Memory B cell (primary cell): Measurements from ENCODE around the gene NIN.

Source experiments
- ATAC-seq: fragments of 150-1000 bp; cut with Tn5 transposase; 2 replicates; pipeline ENCODE4 v1.10.0; 2021; ENCODE audit warnings: low read depth, mild to moderate bottlenecking, moderate library complexity
- DNase-seq, 2 donors: peaks; one replicate each; pipeline ENCODE4 v3.0.0; 2022; ENCODE audit warnings: low spot score in 2 of 2
- H3K27ac Mint-ChIP-seq: one replicate; pipeline ENCODE4 v1.8.0; 2022; ENCODE audit warnings: mild to moderate bottlenecking, moderate library complexity, mixed read lengths
- H3K27me3 Mint-ChIP-seq: one replicate; pipeline ENCODE4 v1.8.0; 2022; ENCODE audit warnings: mixed read lengths
- H3K36me3 Mint-ChIP-seq: one replicate; pipeline ENCODE4 v1.8.0; 2022; ENCODE audit warnings: mild to moderate bottlenecking, mixed read lengths
- H3K4me1 Mint-ChIP-seq: one replicate; pipeline ENCODE4 v1.8.0; 2022; ENCODE audit warnings: mixed read lengths
- H3K4me3 Mint-ChIP-seq: one replicate; pipeline ENCODE4 v1.8.0; 2022; ENCODE audit warnings: mild to moderate bottlenecking, moderate library complexity, mixed read lengths
- H3K9me3 Mint-ChIP-seq: one replicate; pipeline ENCODE4 v1.8.0; 2022; ENCODE audit warnings: mixed read lengths

Gene NIN

GRCh38 chr14:50797250-50798047 is 33.5 kb downstream of the NIN start:
- H3K4me1 Mint-ChIP-seq: peaks cover 41% of the 10 kb centered on the region
- H3K36me3 Mint-ChIP-seq: peaks cover 8% of the 10 kb centered on the region
- no peaks in the 10 kb centered on the region for H3K9me3 Mint-ChIP-seq
- H3K4me3 Mint-ChIP-seq: peak overlapping the region; percentile 50
- DNase-seq (no peak), ATAC-seq (no peak)
- H3K27me3 Mint-ChIP-seq: no peaks in the 10 kb centered on the region
- H3K27ac Mint-ChIP-seq: peak overlapping the region; percentile 53

DNA sequence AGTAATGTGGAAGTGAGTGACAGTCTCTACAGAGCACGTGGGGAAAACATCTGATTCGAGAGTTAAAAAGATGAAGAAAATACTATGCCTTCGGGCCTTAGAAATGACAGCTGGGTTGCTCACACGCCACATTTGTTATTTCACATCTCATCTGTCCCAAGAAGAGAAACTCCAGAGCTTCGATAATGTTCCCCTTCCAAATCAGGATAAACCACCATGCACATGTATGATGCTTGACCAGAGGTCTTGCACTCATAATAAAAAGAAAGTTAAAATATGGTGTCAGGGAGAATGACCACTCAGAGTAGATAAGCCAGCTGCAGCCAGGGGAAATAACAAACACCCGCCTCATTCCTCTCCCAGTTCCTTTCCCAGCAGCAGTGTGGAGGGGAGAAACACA is 34.6 kb downstream of the NIN start:
- Mint-ChIP-seq H3K36me3 (peaks cover 11% of the 10 kb centered on the region), H3K27me3 (no peaks in the 10 kb centered on the region), H3K27ac (peak overlapping the region; percentile 45), H3K4me3 (no peak overlapping the region), H3K4me1 (peaks cover 52% of the 10 kb centered on the region), H3K9me3 (no peaks in the 10 kb centered on the region)
- DNase-seq (no peak), ATAC-seq (no peak)

DNA sequence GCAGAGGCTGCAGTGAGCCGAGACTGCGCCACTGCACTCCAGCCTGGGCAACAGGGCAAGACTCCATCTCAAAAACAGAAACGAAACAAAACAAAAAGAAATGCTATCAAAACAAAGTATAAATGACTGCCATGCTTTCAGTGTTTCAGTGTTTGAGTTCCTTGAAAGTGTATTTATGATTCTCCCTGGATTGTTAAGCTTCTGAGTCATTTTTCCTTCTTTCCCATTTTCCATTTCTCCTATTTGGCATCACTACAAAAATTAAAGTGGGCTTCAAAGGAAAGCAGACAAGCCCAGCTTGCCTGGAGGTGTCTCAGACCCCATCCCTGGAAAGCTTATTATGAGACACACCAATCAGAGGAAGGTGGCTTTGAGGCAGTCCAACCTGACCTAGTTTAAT is 35.1 kb downstream of the NIN start:
- Mint-ChIP-seq H3K27me3 (no peaks in the 10 kb centered on the region), H3K4me1 (peaks cover 57% of the 10 kb centered on the region)

GRCh38 chr14:50795142-50795541 is 35.8 kb downstream of the NIN start:
- ATAC-seq (no peak), DNase-seq (no peak)
- H3K36me3 Mint-ChIP-seq: peaks cover 11% of the 10 kb centered on the region
- no peaks in the 10 kb centered on the region for H3K27me3 Mint-ChIP-seq
- H3K4me1 Mint-ChIP-seq: peaks cover 64% of the 10 kb centered on the region
- no peaks in the 10 kb centered on the region for H3K9me3 Mint-ChIP-seq
- peak overlapping the region; percentile 45 for H3K27ac Mint-ChIP-seq
- H3K4me3 Mint-ChIP-seq: no peak overlapping the region

More for the DNA sequence above, 35.1 kb downstream of the NIN start:
- DNase-seq: no peak
- Mint-ChIP-seq H3K36me3 (peaks cover 11% of the 10 kb centered on the region), H3K4me3 (no peak overlapping the region), H3K27ac (peak overlapping the region; percentile 45), H3K9me3 (no peaks in the 10 kb centered on the region)
- no peak for ATAC-seq

DNA sequence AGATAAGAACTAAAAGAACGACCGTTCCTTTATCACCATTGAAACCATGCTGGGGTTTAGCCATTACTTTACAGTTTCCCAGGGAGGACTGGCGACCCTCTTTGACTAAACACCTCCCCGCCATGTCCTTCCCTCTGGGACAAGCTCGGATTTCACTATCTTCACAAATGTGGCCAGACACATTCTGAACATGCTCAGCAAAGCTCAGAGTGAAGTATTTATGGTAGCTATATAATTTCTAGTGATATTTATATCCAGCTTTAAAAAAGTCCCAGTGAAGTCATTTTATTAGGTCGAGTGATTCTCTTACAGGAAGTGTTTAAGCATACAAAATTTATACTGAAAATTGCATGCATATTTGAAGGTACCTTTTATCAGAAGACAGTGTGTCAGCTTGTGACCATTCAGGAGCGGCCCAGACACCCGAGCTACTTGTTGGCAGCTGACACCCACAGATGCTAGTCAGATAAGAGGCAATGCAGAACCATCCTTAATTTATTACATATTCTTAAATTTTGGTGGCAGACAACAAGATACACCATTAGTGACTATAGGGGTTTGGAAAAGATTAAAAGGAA is 36.8 kb downstream of the NIN start:
- no peaks in the 10 kb centered on the region for H3K9me3 Mint-ChIP-seq
- peak overlapping the region; percentile 51 for H3K4me3 Mint-ChIP-seq
- H3K36me3 Mint-ChIP-seq: peaks cover 8% of the 10 kb centered on the region
- H3K4me1 Mint-ChIP-seq: peaks cover 72% of the 10 kb centered on the region
- no peaks in the 10 kb centered on the region for H3K27me3 Mint-ChIP-seq
- DNase-seq: no peak
- ATAC-seq: no peak
- peak overlapping the region; percentile 84 for H3K27ac Mint-ChIP-seq

GRCh38 chr14:50792634-50793068 is 38.3 kb downstream of the NIN start:
- ATAC-seq (no peak), DNase-seq (no peak)
- Mint-ChIP-seq H3K4me1 (peaks cover 70% of the 10 kb centered on the region), H3K36me3 (peaks cover 8% of the 10 kb centered on the region), H3K9me3 (no peaks in the 10 kb centered on the region), H3K27me3 (no peaks in the 10 kb centered on the region), H3K4me3 (peak overlapping the region; percentile 65), H3K27ac (peak overlapping the region; percentile 91)

DNA sequence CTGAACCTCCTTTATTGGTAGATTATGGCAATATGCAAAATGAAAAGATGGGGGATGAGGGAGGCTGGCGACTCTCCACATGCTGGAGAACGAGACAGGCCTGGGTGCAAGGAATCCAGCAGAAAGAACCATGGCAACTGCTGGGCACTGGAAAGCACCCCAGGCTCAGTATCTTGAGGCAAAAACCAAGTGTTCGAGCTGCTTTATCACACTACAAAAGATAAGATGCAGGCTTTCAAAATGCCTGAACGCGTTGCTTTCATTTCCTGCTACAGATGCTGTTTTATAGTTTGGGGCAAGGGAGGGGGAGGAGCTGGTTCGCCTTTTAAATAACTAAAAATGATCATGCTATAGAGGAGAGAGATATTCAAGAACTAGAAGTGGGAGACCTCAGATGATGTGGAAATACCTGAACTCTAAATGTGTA is 38.9 kb downstream of the NIN start:
- H3K4me1 Mint-ChIP-seq: peaks cover 68% of the 10 kb centered on the region
- no peaks in the 10 kb centered on the region for H3K27me3 Mint-ChIP-seq
- no peak for DNase-seq
- no peaks in the 10 kb centered on the region for H3K9me3 Mint-ChIP-seq
- peak; percentile 35 for ATAC-seq
- H3K4me3 Mint-ChIP-seq: peak overlapping the region; percentile 65
- peak overlapping the region; percentile 91 for H3K27ac Mint-ChIP-seq
- peaks cover 8% of the 10 kb centered on the region for H3K36me3 Mint-ChIP-seq

DNA sequence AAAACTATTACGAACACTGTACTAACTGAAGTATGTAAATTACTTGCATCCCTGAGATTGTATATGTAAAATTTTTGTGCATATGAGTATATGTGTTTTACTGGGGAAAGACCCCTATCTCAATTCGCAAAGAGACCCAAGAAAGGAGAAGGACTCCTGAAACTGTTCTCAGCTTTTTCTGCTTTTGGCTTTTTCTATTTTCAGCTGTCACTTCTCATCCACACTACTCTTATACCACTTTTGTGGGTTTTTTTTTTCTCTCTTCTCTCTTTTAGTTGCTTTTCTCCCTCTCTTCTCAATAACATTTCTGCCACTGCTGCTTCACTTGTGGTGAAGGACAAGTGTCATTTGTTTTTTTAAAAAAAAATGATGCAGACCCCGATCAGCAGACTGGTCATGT is 39.8 kb downstream of the NIN start:
- H3K4me3 Mint-ChIP-seq: peak overlapping the region; percentile 65
- H3K36me3 Mint-ChIP-seq: peaks cover 4% of the 10 kb centered on the region
- no peaks in the 10 kb centered on the region for H3K27me3 Mint-ChIP-seq
- peak overlapping the region; percentile 91 for H3K27ac Mint-ChIP-seq
- no peak for DNase-seq
- H3K9me3 Mint-ChIP-seq: no peaks in the 10 kb centered on the region
- no peak for ATAC-seq
- H3K4me1 Mint-ChIP-seq: peaks cover 67% of the 10 kb centered on the region

DNA sequence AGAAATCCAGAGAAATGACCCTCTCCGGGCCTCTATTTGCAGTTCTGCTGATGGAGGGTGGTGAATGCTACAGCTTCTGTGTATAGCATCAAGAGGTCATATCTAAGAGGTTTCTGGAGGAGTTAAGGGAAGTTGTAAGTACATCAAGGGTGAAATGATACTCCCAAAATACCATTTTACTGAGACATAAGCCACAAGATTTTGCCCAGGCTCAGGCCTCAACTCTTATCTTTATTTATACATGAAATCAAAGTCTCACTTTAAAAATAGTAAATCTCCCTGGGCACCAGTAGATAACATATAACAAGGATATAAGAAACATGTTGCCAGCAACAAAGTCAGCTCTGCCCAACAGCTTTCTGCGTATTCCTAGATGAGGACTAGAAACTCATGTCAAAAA is 40.4 kb downstream of the NIN start:
- Mint-ChIP-seq H3K4me3 (peak overlapping the region; percentile 21), H3K9me3 (no peaks in the 10 kb centered on the region), H3K27me3 (no peaks in the 10 kb centered on the region), H3K36me3 (peaks cover 4% of the 10 kb centered on the region), H3K4me1 (peaks cover 61% of the 10 kb centered on the region), H3K27ac (peak overlapping the region; percentile 91)
- no peak for ATAC-seq
- DNase-seq: no peak

DNA sequence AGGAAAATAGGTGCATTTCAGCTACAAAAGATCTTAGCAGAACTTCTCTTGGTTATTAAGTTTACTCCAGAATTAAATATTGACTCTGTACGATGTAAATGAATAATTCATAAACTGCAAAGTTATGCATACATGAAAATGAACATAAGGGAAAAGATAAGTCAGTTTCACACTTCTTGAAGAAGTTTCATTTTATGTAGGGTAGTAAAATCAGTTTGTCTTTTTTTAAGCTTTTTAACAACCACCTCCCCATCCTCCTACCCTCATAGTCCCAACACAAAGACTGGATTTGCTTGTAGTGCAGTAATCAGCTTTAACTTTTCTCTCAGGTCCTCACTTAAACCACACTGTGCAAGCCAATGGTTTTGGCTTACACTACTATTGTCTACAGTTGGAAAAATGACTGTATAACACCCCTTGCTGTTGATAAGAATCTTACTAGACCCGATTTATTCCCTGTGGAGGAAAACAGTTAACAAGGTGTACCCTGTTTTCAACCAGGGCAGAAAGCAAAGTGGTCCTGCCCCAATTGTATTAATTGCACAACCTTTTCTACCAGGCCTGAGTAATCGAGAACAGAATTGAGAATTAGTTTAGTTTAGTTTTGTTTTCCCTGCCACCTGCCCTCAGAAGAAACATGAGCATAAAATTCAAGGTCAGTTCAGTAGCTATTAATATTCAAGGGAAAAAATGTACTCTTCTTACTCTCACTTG is 44.1 kb downstream of the NIN start:
- H3K36me3 Mint-ChIP-seq: no peaks in the 10 kb centered on the region
- ATAC-seq (no peak), DNase-seq (no peak)
- no peaks in the 10 kb centered on the region for H3K9me3 Mint-ChIP-seq
- H3K27ac Mint-ChIP-seq: peak overlapping the region; percentile 89
- no peak overlapping the region for H3K4me3 Mint-ChIP-seq
- peaks cover 43% of the 10 kb centered on the region for H3K4me1 Mint-ChIP-seq
- no peaks in the 10 kb centered on the region for H3K27me3 Mint-ChIP-seq

DNA sequence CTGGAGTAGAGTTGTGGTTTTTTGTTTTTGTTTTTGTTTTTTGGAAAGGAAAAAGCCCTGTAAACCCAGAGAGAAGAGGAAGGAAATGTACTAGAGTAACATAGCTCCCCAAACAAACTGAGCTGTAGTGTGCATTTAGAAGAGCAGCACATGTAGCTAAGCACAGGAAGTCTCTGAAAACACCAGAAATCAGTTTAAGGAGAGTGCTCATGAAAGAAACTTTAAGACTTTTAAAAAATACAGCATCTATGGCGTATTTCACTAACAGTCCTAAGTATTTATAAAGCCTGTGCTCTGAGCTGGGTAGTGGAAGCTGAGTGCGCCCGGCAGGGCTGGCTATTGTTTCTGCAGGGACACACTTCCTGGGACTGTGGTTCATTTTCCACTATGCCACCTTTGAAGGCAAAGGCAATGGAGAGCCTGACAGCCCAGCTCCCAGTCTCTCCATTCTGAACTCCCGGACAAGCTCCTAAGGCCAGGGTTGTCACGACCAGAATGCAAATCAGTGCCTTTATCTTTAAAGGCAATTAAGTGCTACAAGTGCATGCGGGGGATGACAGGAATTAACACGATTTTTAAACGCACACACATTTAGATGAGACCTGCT is 45.4 kb downstream of the NIN start:
- H3K27me3 Mint-ChIP-seq: no peaks in the 10 kb centered on the region
- H3K4me1 Mint-ChIP-seq: peaks cover 33% of the 10 kb centered on the region
- no peaks in the 10 kb centered on the region for H3K36me3 Mint-ChIP-seq
- peak overlapping the region; percentile 52 for H3K4me3 Mint-ChIP-seq
- DNase-seq: no peak
- ATAC-seq: peak; percentile 36
- no peaks in the 10 kb centered on the region for H3K9me3 Mint-ChIP-seq
- peak overlapping the region; percentile 71 for H3K27ac Mint-ChIP-seq

DNA sequence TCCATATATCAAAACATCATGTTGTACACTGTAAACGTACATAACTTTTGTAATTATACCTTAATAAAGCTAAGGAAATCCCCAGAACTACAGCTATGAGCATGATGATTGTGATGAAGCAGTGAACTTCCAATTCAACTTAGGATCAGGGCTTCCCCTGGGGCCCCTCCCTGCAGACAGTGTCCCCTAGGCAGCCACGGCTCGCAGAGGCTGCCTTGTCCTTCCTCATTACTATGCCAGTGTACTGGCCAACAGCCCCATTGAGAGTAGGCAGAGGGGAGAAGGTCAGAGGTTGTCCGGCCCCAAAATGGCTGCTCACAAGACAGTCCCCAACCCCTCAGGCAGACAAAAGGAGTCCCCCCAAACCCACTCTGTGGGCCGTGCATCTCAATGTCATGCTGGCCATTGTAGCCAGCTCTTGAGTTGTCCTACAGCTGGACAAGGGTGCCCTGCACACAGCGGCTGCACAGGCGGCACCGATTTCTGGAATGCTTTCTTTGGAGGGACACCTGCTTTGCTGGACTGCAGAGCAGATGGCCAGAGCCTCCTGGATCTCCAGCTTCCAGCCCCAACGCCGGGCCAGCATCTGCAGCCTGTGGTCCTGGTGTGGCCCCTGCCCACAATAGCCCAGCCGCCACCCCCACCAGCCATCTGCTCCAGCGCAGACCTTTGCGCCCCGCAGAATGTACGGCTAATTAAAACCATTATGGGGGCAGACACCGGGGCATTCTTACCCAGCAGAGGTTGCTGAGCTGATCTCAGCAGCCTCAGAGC is 46.1 kb downstream of the NIN start:
- Mint-ChIP-seq H3K27me3 (no peaks in the 10 kb centered on the region), H3K36me3 (no peaks in the 10 kb centered on the region), H3K4me3 (peak overlapping the region; percentile 52), H3K27ac (peak overlapping the region; percentile 71), H3K4me1 (peaks cover 27% of the 10 kb centered on the region), H3K9me3 (no peaks in the 10 kb centered on the region)
- DNase-seq (no peak), ATAC-seq (no peak)

- Mint-ChIP-seq H3K36me3 (peaks cover 3% of the 10 kb centered on the region), H3K27me3 (no peaks in the 10 kb centered on the region), H3K9me3 (no peaks in the 10 kb centered on the region), H3K4me1 (peaks cover 25% of the 10 kb centered on the region), H3K4me3 (no peak overlapping the region), H3K27ac (peak overlapping the region; percentile 71)
- DNase-seq: no peak
- ATAC-seq: no peak
Measured at GRCh38 chr14:50783563-50783962, 47.4 kb downstream of the NIN start.
